ENCODE results near the gene BAK1. TPM values are rescaled to one million over a fixed set of nuclear protein-coding genes. Genes with fewer than 3 reads are reported as not detected.
"Not testable (repeated sequence)": the region's sequence is repeated elsewhere in the genome, so short reads cannot be mapped to it uniquely, and the experiment has no call there.

The BAK1 gene
- polyA plus RNA-seq, 3 donors: 22.0 to 24.4 (median 23.7) TPM

GRCh38 chr6:33557376-33557775 is 22.7 kb downstream of the BAK1 start:
- no peak for DNase-seq (ENCODE audit: low read depth in 3 of 3, low spot score in 2 of 3)

DNA sequence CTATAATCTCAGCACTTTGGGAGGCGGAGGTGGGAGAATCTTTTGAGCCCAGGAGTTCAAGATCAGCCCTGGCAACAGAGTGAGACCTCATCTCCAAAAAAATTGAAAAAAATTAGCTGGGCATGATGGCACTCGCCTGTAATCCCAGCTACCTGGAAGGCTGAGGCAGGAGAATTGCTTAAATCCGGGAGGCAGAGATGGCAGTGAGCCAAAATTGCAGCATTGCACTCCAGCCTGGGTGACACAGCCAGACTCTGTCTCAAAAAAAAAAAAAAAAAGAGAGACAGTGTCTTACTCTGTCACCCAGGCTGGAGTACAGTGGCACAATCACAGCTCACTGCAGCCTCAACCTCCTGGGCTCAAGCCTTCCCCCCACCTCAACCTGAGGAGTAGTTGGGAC is 27.2 kb downstream of the BAK1 start:
- DNase-seq (ENCODE audit: low read depth in 3 of 3, low spot score in 2 of 3): not testable (repeated sequence)

DNA sequence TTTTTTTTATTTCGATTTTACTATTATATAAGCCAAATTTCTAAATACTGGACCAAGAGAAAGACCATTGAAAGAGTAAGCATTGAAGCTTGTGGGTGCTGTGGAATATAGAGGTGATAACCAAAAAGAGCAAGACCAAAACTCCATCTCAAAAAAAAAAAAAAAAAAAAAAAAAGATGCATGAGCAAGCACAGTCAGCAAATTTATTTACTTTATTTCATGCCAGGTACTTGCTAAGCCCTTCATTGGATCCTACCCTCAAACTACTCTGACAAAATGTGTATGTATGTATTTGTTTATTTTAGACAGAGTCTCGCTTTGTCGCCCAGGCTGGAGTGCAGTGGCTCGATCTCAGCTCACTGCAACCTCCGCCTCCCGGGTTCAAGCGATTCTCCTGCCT is 27.8 kb downstream of the BAK1 start:
- no peak for DNase-seq (ENCODE audit: low read depth in 3 of 3, low spot score in 2 of 3)

DNA sequence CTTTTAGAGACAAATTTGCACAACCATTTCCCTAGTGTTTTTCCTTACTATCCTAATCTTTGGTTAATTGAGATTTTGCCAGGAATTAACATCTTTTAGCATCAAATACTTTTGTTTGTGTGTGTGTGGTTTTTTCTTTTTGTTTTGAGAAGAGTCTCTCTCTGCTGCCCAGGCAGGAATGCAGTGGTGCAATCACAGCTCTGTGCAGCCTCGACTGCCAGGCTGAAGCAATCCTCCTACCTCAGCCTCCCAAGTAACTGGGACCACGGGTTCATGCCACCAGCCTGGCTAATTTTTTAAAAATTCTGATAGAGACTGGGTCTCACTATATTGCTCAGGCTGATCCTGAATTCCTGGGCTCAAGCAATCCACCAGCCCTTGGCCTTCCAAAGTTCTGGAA is 28.5 kb downstream of the BAK1 start:
- no peak for DNase-seq (ENCODE audit: low read depth in 3 of 3, low spot score in 2 of 3)

GRCh38 chr6:33549896-33550295 is 30.2 kb downstream of the BAK1 start:
- no peak for DNase-seq (ENCODE audit: low read depth in 3 of 3, low spot score in 2 of 3)

DNA sequence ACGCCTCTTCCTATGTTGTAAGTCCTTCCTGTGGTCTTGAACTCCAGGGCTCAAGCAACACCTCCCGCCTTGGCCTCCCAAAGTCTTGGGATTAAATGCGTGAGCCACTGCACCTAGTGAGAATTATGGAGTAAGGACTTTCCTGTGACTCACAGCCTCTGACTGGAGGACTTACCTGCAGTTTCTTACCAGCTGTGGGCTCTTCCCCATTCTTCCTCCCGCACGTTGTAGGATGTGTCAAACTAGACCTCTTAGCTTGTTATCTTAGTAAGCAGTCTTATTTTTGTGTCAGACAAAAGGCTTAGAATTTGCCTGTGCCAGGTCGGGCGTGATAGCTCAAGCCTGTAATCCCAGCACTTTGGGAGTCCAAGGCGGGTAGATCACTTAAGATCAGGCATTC is 30.9 kb downstream of the BAK1 start:
- DNase-seq (ENCODE audit: low read depth in 3 of 3, low spot score in 2 of 3): no peak

- DNase-seq (ENCODE audit: low read depth in 3 of 3, low spot score in 2 of 3): no peak
Measured at GRCh38 chr6:33547499-33547898, 32.6 kb downstream of the BAK1 start.

DNA sequence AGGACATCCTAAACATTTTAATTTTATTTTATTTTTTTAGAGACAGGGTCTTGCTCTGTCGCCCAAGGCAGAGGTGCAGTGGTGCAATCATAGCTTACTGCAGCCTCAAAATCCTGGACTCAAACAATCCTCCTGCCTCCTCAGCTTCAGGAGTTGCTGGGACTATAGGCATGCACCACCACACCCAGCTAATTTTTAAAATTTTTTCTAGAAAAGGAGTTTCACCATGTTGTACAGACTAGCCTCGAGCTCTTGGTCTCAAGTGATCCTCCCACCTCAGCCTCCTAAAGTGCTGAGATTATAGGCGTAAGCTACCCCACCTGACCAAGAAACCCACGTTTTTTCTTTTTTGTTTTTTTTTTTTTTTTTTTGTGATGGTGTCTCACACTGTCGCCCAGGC is 33.3 kb downstream of the BAK1 start:
- no peak for DNase-seq (ENCODE audit: low read depth in 3 of 3, low spot score in 2 of 3)

DNA sequence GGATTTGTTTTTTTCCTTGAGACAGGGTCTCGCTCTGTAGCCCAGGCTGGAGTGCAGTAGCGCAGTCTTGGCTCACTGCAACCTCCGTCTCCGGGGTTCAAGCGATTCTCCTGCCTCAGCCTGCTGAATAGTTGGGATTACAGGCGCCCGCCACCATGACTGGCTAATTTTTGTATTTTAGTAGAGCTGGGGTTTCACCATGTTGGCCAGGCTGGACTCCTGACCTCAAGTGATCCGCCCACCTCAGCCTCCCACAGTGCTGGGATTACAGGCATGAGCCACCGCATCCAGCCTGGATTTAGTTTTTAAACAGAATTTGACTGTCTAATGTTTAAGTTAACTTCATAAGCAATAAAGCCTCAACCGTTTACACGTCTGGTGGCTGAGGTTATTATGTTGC is 34.8 kb downstream of the BAK1 start:
- not testable (repeated sequence) for DNase-seq (ENCODE audit: low read depth in 3 of 3, low spot score in 2 of 3)

DNA sequence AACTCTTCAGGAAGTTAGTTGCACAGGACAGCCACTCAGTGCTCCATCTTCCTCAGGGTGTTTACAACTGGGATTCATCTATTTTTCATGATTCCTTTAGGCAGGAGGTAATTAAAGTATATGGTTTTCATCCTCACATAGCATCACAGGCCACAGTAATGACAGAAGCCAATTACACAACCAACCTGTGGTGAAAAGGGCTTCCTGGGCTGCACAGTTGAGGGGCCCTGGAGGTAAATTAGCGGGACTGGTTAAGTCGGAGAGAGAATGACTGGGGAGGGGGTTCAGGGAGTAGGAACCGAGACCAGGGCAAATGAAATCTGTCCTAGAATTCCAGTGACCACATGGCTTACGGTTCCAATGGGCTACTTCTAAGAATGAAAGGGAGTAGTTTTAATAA is 37.0 kb downstream of the BAK1 start:
- no peak for DNase-seq (ENCODE audit: low read depth in 3 of 3, low spot score in 2 of 3)

DNA sequence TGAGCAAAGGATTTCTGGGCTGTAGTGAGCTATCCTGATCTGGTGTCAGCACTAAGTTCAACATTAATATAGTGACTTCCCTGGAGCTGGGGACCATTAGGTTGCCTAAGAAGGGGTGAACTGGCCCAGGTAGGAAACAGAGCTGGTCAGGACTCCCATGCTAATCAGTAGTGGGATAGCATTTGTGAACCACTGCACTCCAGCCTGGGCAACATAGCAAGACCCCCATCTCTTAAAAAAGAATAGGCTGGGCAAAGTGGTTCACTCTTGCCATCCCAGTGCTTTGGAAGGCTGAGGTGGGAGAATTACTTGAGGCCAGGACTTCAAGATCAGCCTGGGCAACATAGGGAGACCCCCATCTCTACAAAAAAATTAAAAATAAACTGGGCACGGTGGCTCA is 39.3 kb downstream of the BAK1 start:
- no peak for DNase-seq (ENCODE audit: low read depth in 3 of 3, low spot score in 2 of 3)

GRCh38 chr6:33534702-33535101 is 45.4 kb downstream of the BAK1 start:
- DNase-seq (ENCODE audit: low read depth in 3 of 3, low spot score in 2 of 3): no peak

DNA sequence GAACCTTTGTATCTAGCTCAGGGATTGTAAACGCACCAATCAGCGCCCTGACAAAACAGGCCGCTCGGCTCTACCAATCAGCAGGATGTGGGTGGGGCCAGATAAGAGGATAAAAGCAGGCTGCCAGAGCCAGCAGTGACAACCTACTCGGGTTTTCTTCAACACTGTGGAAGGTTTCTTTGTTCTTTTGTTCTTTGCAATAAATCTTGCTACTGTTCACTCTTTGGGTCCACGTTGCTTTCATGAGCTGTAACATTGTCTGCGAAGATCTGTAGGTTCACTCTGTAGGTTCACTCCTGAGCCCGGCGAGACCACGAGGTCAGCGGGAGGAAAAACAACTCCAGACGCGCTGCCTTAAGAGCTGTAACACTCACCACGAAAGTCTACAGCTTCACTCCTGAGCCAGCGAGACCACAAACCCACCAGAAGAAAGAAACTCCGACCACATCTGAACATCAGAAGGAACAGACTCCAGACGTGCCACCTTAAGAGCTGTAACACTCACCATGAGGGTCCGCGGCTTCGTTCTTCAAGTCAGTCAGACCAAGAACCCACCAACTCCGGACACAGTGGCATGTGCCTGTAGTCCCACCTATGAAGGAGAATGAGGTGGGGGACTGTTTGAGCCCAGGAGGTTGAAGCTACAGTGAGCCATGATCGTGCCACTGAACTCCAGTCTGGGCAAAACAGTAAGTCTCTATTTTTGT is 46.8 kb downstream of the BAK1 start:
- not testable (repeated sequence) for DNase-seq (ENCODE audit: low read depth in 3 of 3, low spot score in 2 of 3)

GRCh38 chr6:33532431-33532830 is 47.6 kb downstream of the BAK1 start:
- DNase-seq (ENCODE audit: low read depth in 3 of 3, low spot score in 2 of 3): not testable (repeated sequence)

DNA sequence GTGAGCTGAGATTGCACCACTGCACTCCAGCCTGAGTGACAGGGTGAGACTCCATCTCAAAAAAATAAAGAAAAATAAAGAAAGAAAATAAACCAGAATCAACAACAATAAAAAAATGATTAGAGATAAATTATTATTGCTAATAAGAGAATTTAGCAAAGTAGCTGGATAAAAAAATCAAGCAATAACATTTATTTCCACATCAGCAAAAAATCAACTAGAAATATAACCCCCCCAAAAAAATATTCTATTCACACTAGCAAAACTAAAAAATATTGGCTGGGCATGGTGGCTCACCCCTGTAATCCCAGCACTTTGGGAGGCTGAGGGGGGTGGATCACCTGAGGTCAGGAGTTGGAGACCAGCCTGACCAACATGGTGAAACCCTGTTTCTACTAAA is 49.5 kb downstream of the BAK1 start:
- DNase-seq (ENCODE audit: low read depth in 3 of 3, low spot score in 2 of 3): not testable (repeated sequence)

Other genes with a start within 250 kb of the BAK1 start
- 10 to 100 TPM; 34.2 to 43.3 (median 41.2) TPM for gene KIFC1, start 188.5 kb downstream of the BAK1 start, polyA plus RNA-seq (ENCODE audit: insufficient read length in 3 of 3)
- 10 to 100 TPM; 60.3 to 65.1 (median 62.1) TPM for gene PHF1, start 169.3 kb downstream of the BAK1 start, polyA plus RNA-seq (ENCODE audit: insufficient read length in 3 of 3)
- gene CUTA, start 162.2 kb downstream of the BAK1 start, polyA plus RNA-seq (ENCODE audit: insufficient read length in 3 of 3): 100 to 1,000 TPM; 213 to 246 (median 227) TPM
- 10 to 100 TPM; 22.1 to 27.2 (median 24.0) TPM for gene SYNGAP1, start 160.2 kb downstream of the BAK1 start, polyA plus RNA-seq (ENCODE audit: insufficient read length in 3 of 3)
- 10 to 100 TPM; 16.3 to 17.9 (median 16.7) TPM for gene ZBTB9, start 125.7 kb downstream of the BAK1 start, polyA plus RNA-seq (ENCODE audit: insufficient read length in 3 of 3)
- gene ITPR3, start 41.0 kb upstream of the BAK1 start, polyA plus RNA-seq (ENCODE audit: insufficient read length in 3 of 3): 1 to 10 TPM; 7.5 to 8.1 (median 7.6) TPM
- gene UQCC2, start 131.4 kb upstream of the BAK1 start, polyA plus RNA-seq (ENCODE audit: insufficient read length in 3 of 3): 10 to 100 TPM; 48.7 to 60.2 (median 60.2) TPM
- gene IP6K3, start 166.6 kb upstream of the BAK1 start, polyA plus RNA-seq (ENCODE audit: insufficient read length in 3 of 3): 1 to 10 TPM in 1 of 3 donors, under 1 TPM in 2; 0.69 to 1.1 (median 0.83) TPM
- 10 to 100 TPM; 60.8 to 66.6 (median 62.3) TPM for gene LEMD2, start 208.9 kb upstream of the BAK1 start, polyA plus RNA-seq (ENCODE audit: insufficient read length in 3 of 3)
- gene MLN, start 223.7 kb upstream of the BAK1 start, polyA plus RNA-seq (ENCODE audit: insufficient read length in 3 of 3): 1 to 10 TPM; 1.4 to 2.9 (median 2.0) TPM